ENCODE results near the gene CPSF3.

DNA sequence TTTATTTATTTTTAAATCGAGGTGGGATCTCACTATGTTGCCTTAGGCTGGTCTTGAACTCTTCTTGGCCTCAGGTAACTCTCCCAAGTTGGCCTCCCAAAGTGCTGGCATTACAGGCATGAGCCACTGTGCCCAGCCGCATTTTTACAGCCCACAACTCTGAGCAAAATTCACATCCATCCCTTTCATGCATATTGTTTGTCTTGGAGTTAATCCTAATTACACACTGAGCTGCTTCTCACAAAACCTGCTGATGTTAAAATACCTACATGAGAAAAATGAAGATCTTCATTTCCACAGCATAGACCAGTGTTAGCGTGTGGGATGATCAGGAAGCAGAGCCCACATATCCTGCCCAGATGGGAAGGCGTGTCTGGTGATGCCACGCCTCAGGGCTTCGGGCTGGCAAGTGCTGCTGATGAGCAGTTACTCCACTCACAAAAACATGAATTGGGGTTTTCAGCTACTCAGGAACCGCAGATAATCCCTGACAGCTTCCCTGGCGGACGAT is 14.8 kb upstream of the CPSF3 start:
- no peak for TF ChIP-seq GATA2 (IDR thresholded peaks at IDR 0.05; ENCODE audit: low read depth, low read length)
- TF ChIP-seq GATA3 (IDR thresholded peaks at IDR 0.05; ENCODE audit: low read depth, low read length): no peak

Data from SH-SY5Y (cell line).